ENCODE results near the gene NFKBIA.
A peak's percentile ranks its signal among the peaks of the same experiment; 100 is the strongest.
"Not testable (repeated sequence)": the region's sequence is repeated elsewhere in the genome, so short reads cannot be mapped to it uniquely, and the experiment has no call there.

Gene NFKBIA

DNA sequence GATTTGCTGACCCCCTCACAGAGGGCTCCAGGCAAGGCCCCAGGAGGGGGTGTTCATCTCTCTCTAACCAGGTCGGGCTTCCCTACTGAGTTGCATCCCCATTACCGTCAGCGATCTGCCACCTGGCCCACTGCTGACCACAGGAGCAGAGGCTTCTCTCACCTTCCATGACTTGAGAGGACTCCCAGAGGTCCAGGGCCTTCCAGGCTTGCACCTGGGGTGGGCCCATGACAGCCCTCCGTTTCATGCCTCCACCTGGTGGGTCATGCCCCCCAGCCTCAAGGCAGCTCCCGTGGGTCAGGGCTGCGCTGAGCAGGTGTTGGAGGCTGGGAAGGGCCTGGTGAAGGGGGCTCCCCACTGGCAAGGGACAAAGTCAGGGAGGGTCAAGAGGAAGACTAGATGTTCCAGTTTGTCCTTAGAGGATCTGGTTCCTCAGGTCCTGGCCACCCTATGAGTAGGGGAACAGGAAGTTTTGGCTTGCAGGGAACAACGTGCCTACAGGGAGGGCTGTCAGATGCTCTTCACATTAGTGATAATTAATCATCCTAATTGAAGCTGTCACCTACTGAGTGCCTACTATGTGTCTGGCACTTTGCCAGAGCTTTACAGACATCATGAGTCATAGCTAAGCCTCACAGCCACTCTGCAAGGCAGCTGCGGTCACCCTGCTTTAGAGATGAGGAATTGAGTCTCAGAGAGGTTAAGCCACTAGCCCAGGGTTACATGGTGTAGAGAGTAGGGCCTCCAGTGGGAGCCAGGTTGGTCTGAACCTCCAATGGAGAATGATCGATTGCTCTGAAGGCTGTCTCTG lies 13.8 kb downstream of the NFKBIA start:
- DNase-seq (ENCODE audit: low read depth, low spot score) = peak; percentile 56

- DNase-seq (ENCODE audit: low read depth, low spot score) = no peak
Observed at GRCh38 chr14:35389315-35389667, 15.3 kb downstream of the NFKBIA start.

DNA sequence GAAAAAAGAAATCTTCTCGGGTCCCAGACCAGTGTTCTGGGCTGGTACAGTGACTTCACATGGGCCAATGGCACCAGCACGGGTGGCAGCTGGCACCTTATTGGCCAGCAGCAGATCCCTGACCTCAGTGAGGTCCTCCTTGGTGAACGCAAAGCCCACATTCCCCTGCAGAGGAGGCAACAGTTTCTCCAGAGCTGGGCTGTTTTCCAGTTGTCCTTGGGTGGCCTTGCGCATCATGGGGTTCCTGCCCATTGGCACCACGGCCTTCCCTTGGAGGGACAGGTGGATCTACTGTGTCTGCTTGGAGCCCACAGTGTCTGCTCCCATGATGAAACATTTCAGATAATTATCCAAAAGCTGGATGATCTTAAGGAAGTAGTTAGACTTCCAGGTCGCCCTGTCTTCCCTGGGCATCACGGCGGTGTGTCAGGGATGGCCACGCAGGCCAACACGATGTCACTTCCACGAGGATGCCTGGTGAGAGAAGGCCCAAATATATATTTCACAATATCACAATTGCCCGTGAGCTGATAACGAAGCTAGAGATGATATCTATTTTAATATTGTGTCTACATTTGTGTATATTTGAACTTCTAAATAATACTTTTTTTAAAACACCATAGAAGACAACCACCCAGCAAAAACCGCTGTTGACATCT lies 15.8 kb downstream of the NFKBIA start:
- DNase-seq (ENCODE audit: low read depth, low spot score) = no peak

DNA sequence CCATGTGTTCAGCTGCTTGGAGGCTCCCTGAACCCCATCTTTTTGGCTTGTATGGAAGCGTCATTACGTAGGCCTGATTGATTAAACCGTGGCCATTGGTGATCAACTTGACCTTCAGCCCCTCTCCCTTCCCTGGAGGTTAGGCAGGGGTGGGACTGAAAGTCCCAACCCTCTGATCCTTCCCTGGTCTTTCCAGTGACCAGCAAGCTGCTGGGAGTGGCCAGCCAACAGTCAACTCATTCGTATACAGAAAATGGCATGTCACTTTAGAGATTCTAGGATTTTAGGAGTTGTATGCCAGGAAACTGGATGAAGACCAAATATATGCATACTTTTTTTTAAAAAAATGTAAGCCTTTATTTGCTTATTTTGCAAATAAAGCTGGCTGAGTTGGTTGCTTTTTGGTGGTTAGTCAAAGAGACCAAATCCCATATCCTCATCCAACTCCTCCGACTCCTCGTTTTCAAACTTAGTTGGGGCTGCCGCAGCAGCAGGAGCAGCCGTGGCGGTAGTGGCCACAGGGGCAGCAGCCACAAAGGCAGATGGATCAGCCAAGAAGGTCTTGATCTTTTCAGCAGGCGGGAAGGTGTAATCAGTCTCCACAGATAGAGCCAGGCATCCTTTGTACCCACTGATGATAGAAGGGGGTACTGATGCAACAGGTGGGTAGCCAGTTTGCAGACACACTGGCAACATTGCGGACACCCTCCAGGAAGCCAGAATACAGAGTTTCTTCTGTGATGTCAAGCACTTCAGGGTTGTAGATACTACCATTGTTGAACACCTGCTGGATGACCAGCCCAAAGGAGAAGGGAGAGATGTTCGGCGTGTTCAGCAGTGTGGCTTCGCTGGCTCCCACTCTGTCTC lies 16.6 kb downstream of the NFKBIA start:
- no peak for DNase-seq (ENCODE audit: low read depth, low spot score)

- no peak for DNase-seq (ENCODE audit: low read depth, low spot score)
Observed at GRCh38 chr14:35387219-35387618, 17.3 kb downstream of the NFKBIA start.

DNA sequence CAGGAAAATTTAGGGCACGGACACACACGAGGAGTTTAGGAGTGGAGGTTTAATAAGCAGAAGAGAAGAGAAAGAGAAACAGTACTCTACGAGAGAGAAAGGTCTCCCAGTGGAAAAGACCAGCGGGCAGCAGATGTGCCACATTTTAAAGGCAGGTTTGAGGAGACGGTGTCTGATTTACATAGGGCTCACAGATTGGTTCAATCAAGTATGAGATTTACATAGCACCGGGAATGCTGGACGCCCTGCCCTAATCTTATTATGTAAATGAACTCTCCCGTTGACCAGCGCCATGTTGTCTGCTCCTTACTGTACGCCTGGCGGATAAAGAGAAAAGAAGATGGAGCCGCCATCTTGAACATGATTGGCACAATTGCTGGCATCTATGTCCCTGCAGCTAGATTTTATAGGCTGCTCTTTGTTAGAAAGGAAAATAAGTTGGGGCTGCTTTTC lies 17.9 kb downstream of the NFKBIA start:
- peak; percentile 60 for DNase-seq (ENCODE audit: low read depth, low spot score)

GRCh38 chr14:35385042-35385839 lies 19.3 kb downstream of the NFKBIA start:
- DNase-seq (ENCODE audit: low read depth, low spot score) = peak; percentile 41

DNA sequence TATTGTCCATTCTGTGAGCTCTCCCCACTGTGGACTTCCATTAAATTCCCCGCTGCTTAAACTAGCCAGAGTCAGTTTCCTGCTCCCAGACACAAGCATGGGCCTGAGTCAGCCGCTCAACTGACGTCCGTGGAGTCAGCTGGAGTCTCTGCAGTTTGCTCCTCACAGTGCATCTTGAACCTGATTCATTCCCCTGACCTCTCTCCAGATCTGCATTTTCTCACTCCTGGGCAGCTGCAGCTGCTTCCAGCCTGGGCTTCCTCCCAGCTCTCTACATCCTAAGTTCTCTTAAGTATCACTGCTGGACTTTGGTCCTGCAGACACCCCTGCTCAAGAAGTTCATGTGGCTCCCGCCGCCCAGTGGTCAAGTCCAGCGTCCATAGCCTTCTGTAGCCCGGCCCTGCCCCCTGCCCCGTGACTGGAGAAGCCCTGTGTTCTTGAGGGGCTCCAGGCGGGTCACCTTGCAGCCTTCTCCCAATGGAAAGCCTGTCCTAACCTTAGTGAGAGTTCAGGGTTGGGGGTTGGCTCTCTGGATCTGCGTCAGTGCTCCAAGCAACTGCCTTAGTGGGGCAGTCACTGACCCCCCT lies 20.0 kb downstream of the NFKBIA start:
- peak; percentile 34 for DNase-seq (ENCODE audit: low read depth, low spot score)

DNA sequence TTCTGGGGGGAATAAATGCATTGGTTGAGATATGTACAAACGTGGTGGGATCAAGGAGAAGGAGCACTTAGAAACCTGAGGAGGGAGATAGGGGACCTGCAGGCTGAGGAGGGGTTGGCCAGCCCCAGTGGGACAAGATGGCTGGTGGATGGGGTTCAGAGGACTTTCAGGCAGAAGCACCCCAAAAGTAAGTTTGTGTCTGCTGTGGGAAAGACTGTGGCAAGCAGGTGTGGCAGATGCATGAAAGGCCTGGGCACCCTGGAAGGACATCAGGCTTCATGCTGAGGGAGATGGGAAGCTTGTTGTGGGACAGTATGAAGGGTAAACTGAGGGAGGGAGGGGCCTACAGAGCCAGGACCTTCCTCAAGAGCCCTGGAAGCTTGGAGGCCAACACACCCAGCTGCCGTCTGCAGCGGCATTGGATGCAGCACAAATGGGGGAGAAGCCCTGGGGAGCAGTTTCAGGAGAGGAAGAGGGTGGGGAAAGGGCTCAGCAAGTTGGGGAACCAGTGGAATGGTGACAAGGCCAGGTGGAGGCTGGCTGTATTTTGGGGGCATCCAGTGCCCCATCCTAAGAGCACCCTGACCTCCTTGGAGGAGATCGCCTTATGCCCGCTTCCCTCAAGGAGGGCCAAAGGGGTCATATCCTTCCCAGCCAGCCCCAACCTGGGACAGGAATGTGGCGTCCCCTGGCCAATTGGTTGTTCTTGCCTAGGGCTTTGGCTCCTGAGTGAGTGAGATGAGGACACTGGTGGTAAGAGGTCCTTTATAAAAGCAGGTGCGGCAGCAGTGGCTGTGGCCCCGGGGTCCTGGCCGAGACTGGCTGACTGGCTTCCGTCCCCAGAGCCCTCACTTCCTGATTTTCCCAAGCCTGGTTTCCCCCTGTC lies 20.7 kb downstream of the NFKBIA start:
- peak; percentile 27 for DNase-seq (ENCODE audit: low read depth, low spot score)

DNA sequence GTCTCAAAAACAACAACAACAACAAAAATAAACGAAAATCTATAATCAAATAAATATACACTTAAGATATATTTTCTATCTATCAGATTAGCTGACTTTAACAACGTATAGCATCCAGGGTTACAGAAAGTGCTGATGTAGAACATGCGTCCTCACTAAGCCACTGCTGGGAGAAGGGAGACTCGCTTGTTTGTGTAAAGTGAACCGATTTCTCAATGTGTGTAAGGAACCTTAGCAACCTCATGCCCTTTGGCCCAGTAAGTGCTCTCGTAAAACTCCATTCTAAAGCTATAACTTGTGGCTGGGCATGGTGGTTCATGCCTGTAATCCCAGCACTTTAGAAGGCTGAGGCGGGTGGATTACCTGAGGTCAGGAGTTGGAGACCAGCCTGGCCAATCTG lies 23.8 kb downstream of the NFKBIA start:
- DNase-seq (ENCODE audit: low read depth, low spot score) = no peak

- not testable (repeated sequence) for DNase-seq (ENCODE audit: low read depth, low spot score)
Observed at GRCh38 chr14:35379234-35379933, 25.2 kb downstream of the NFKBIA start.

GRCh38 chr14:35378425-35379233 lies 25.9 kb downstream of the NFKBIA start:
- no peak for DNase-seq (ENCODE audit: low read depth, low spot score)

DNA sequence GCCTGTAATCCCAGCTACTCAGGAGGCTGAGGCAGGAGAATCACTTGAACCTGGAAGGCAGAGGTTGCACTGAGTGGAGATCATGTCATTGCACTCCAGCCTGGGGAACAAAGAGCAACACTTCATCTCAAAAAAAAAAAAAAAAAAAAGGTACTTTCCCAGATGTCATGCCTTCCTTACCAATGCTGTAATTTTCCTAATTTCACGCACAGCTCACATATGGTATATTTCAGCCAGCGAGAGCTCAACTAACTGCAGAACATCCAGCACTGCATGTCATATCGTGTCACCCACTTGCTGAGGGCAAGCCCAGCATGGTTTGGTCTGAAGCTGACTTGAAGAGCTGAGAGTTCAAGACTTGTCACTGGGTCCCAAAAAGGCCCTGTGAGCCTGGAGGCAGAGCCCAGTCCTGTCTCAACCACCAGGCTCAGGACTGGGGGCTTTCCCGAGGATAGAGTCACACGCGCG lies 29.0 kb downstream of the NFKBIA start:
- no peak for DNase-seq (ENCODE audit: low read depth, low spot score)

DNA sequence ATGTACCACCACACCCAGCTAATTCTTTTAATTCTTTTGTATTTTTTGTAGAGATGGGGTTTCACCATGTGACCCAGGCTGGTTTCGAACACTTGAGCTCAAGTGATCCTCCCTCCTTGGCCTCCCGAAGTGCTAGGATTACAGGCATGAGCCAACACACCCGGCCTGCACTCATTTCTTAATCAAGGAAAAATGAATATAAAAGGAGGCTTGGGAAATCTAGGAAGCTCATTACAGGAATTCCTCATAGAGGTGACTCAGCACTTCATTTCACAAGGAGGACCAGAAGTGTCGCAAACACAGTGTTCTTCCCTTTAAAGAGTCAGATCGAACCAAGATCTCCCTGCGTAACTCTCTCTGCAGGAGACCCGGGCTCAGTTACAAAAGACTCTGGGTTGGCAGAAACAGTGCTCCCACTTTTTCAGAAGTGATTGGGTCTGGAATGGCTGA lies 30.3 kb downstream of the NFKBIA start:
- peak; percentile 28 for DNase-seq (ENCODE audit: low read depth, low spot score)

DNA sequence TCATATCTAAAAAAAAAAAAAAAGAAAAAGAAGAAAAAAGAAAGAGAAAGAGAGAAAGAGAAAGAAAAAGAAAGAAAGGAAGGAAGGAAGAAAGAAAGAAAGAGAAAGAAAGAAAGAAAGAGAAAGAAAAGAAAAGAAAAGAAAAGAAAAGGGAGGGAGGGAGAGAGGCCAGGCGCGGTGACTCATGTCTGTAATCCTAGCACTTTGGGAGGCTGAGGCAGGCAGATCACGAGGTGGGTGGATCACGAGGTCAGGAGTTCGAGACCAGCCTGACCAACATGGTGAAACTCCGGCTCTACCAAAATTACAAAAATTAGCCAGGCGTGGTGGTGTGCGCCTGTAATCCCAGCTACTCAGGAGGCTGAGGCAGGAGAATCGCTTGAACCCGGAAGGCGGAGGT lies 31.3 kb downstream of the NFKBIA start:
- DNase-seq (ENCODE audit: low read depth, low spot score) = not testable (repeated sequence)

- DNase-seq (ENCODE audit: low read depth, low spot score) = no peak
Observed at GRCh38 chr14:35370969-35371368, 33.6 kb downstream of the NFKBIA start.

DNA sequence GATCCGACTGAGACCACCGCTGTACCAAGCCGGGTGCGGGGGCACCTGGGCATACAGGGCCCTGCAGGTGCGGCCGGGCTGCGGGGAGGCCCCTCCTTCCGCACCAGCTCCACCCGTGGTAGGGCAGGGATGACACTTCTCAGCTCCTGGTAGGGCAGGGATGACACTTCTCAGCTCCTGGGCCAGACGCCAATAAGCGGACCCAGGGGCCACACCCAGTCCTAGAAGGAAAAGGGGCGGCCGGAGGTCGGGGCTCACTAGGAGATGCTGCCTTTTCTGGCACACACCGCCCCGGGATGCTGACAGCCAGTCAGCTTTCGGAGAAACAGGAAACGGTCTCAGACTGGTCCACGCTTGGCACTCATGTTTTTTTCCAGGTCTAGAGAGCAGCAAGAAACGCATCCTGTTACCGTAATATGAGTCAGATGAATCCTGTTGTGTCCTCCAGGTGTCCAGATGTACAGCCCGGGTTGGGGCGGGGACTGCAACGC lies 34.8 kb downstream of the NFKBIA start:
- no peak for DNase-seq (ENCODE audit: low read depth, low spot score)

All from ELF-1 (cell line).